SK-N-SH (cell line): ENCODE data around the gene SHD. TPM values are rescaled to one million over a fixed set of nuclear protein-coding genes. Genes with fewer than 3 reads are reported as not detected.

Source experiments
- CTCF ChIA-PET: fragments of 300-600, 350-600 bp; formaldehyde crosslinking; extraction: SDS; loops from one replicate; lab custom pipeline; 2021; lab: Yijun Ruan, JAX
- POLR2A ChIA-PET: fragments of 350-600 bp; sonication (Branson Sonifier 250); formaldehyde crosslinking; extraction: SDS; loops from one replicate; lab custom pipeline; 2020; ENCODE audit warnings: antibody characterized with exemption, inconsistent platforms; lab: Yijun Ruan, JAX
- DNase-seq: peaks from one replicate; pipeline ENCODE4 v3.0.0; 2012
- H2AFZ ChIP-seq: fragments of 200-600 bp; sonication (generic); 2 replicates; pipeline ENCODE4 v1.8.1; 2016; ENCODE audit warnings: antibody characterized with exemption, mild to moderate bottlenecking, low read depth
- H3F3A ChIP-seq: fragments of 200-600 bp; sonication (generic); replicated peaks from 2 replicates; pipeline ENCODE3; 2016; ENCODE audit warnings: antibody characterized with exemption, mild to moderate bottlenecking; ENCODE audit not compliant: insufficient read depth
- H3K27ac ChIP-seq, 2 experiments: fragments of 200-500 bp in 1 of 2; fragments of 200-600 bp in 1 of 2; sonication (Bioruptor generic) in 1 of 2; sonication (generic), shearing (Covaris generic) in 1 of 2; 2 replicates each; pipeline versions ENCODE4 v1.5.1 to v1.6.1; 2014 to 2016; ENCODE audit warnings: low read depth in 2 of 2, inconsistent platforms in 1 of 2, low read length in 1 of 2, mild to moderate bottlenecking in 1 of 2, mixed read lengths in 1 of 2
- H3K27me3 ChIP-seq: fragments of 200-600 bp; sonication (generic), shearing (Covaris generic); 2 replicates; pipeline ENCODE4 v1.6.1; 2016; ENCODE audit warnings: mixed run types; ENCODE audit not compliant: insufficient read depth
- H3K36me3 ChIP-seq, 2 experiments: fragments of 200-500 bp in 1 of 2; fragments of 200-600 bp in 1 of 2; sonication (Bioruptor generic) in 1 of 2; sonication (generic) in 1 of 2; replicated peaks in 1 of 2; 2 replicates each; pipeline versions ENCODE3 to v1.5.1; 2014 to 2016; ENCODE audit warnings: low read length in 1 of 2, mild to moderate bottlenecking in 1 of 2; ENCODE audit not compliant: insufficient read depth in 2 of 2, control insufficient read depth in 1 of 2
- H3K4me1 ChIP-seq, 2 experiments: fragments of 200-500 bp in 1 of 2; fragments of 200-600 bp in 1 of 2; sonication (Bioruptor generic) in 1 of 2; sonication (generic), shearing (Covaris generic) in 1 of 2; 2 replicates each; pipeline versions ENCODE4 v1.5.1 to v1.6.1; 2014 to 2016; ENCODE audit warnings: low read depth in 1 of 2, low read length in 1 of 2, mixed run types in 1 of 2; ENCODE audit not compliant: insufficient read depth in 2 of 2, control insufficient read depth in 1 of 2
- H3K4me2 ChIP-seq: fragments of 200-600 bp; sonication (generic), shearing (Covaris generic); 2 replicates; pipeline ENCODE4 v1.6.1; 2017; ENCODE audit warnings: mixed run types
- H3K4me3 ChIP-seq, 2 experiments: fragments of 200-500 bp in 1 of 2; fragments of 200-600 bp in 1 of 2; sonication (Bioruptor generic) in 1 of 2; sonication (generic), shearing (Covaris generic) in 1 of 2; 2 replicates each; pipeline versions ENCODE4 v1.5.1 to v1.8.1; 2014 to 2016; ENCODE audit warnings: low read depth in 2 of 2, inconsistent platforms in 1 of 2, low read length in 1 of 2, mild to moderate bottlenecking in 1 of 2, mixed read lengths in 1 of 2, moderate library complexity in 1 of 2
- H3K79me2 ChIP-seq: fragments of 200-600 bp; sonication (generic); 2 replicates; pipeline ENCODE4 v1.8.1; 2017; ENCODE audit warnings: mild to moderate bottlenecking; ENCODE audit not compliant: insufficient read depth
- H3K9ac ChIP-seq: fragments of 200-600 bp; sonication (generic); 2 replicates; pipeline ENCODE4 v1.6.1; 2017; ENCODE audit warnings: mixed run types
- H3K9me2 ChIP-seq: fragments of 200-600 bp; sonication (generic); 2 replicates; pipeline ENCODE4 v1.6.1; 2017; ENCODE audit warnings: mixed run types
- H3K9me3 ChIP-seq: fragments of 200-600 bp; sonication (generic); 2 replicates; pipeline ENCODE4 v1.6.1; 2017; ENCODE audit warnings: mixed run types, mild to moderate bottlenecking, moderate library complexity
- H4K20me1 ChIP-seq: fragments of 200-600 bp; sonication (generic); 2 replicates; pipeline ENCODE4 v1.6.1; 2017; ENCODE audit warnings: mild to moderate bottlenecking, mixed run types; ENCODE audit not compliant: insufficient read depth
- EZH2phosphoT487 ChIP-seq: fragments of 200-600 bp; sonication (generic); IDR thresholded peaks from 2 replicates; pipeline ENCODE4 v1.6.1; 2017; ENCODE audit warnings: low read depth, mixed run types, mild to moderate bottlenecking, antibody characterized with exemption, moderate library complexity, borderline replicate concordance
- FOXM1 ChIP-seq: IDR thresholded peaks from 2 replicates; pipeline ENCODE4 v1.4.0; 2012; ENCODE audit warnings: low read depth, mild to moderate bottlenecking
- GABPA ChIP-seq: IDR thresholded peaks from 2 replicates; pipeline ENCODE4 v1.4.0; 2012; ENCODE audit warnings: low read depth, mild to moderate bottlenecking
- GATA2 ChIP-seq: sonication (generic); formaldehyde crosslinking; IDR thresholded peaks from 2 replicates; pipeline ENCODE4 v1.5.0; 2020; ENCODE audit warnings: mild to moderate bottlenecking, missing genetic modification reagents
- JUND ChIP-seq: IDR thresholded peaks from 2 replicates; pipeline ENCODE4 v1.4.0; 2012
- MEF2A ChIP-seq: IDR thresholded peaks from 2 replicates; pipeline ENCODE4 v1.4.0; 2012; ENCODE audit warnings: low read depth, borderline replicate concordance
- NFIC ChIP-seq: IDR thresholded peaks from 2 replicates; pipeline ENCODE4 v1.4.0; 2012; ENCODE audit warnings: borderline replicate concordance
- POLR2AphosphoS5 ChIP-seq: IDR thresholded peaks from 2 replicates; pipeline ENCODE4 v1.6.1; 2012; ENCODE audit warnings: low read depth, low read length
- RXRA ChIP-seq: IDR thresholded peaks from 2 replicates; pipeline ENCODE4 v1.4.0; 2012; ENCODE audit warnings: low read depth, mild to moderate bottlenecking, borderline replicate concordance
- SMC3 ChIP-seq: IDR thresholded peaks from 2 replicates; pipeline ENCODE4 v1.6.1; 2012; ENCODE audit warnings: low read depth, low read length, improper control_type of control experiment
- TCF12 ChIP-seq: IDR thresholded peaks from 2 replicates; pipeline ENCODE4 v1.4.0; 2012
- TEAD4 ChIP-seq: IDR thresholded peaks from 2 replicates; pipeline ENCODE4 v1.4.0; 2012; ENCODE audit warnings: mild to moderate bottlenecking, borderline replicate concordance; ENCODE audit not compliant: insufficient read depth
- YY1 ChIP-seq: IDR thresholded peaks from 2 replicates; pipeline ENCODE4 v1.4.0; 2012; ENCODE audit warnings: low read depth, mild to moderate bottlenecking
- WGBS: methylation state at CpG from one replicate; pipeline ENCODE4 v1.1.6; 2017; ENCODE audit warnings: low lambda C conversion rate; 5-methylcytosine and 5-hydroxymethylcytosine counted together
- polyA plus RNA-seq, 3 experiments: library from polyadenylated mRNA; depleted of rRNA; stranded (reverse); fragments of >200 nt; gene quantifications; 2 replicates each; pipeline ENCODE4 v1.2.3, GENCODE V29; 2012
- TF ChIP-seq, protein P1 (sequence below): IDR thresholded peaks from 2 replicates; pipeline ENCODE4; 2012
- TF ChIP-seq, protein P2 (sequence below): fragments of 150-350 bp; IDR thresholded peaks from 2 replicates; pipeline ENCODE4 v1.6.1; 2017; ENCODE audit warnings: antibody characterized with exemption, low read length, low read depth, borderline replicate concordance
- TF ChIP-seq, protein P3 (sequence below): IDR thresholded peaks from 2 replicates; pipeline ENCODE4 v1.6.1; 2012; ENCODE audit warnings: mild to moderate bottlenecking, low read depth, low read length, moderate library complexity

SHD gene
- polyA plus RNA-seq, 1 of the 3 experiments (the other 2 are of a cell fraction) = 3.1 TPM

DNA sequence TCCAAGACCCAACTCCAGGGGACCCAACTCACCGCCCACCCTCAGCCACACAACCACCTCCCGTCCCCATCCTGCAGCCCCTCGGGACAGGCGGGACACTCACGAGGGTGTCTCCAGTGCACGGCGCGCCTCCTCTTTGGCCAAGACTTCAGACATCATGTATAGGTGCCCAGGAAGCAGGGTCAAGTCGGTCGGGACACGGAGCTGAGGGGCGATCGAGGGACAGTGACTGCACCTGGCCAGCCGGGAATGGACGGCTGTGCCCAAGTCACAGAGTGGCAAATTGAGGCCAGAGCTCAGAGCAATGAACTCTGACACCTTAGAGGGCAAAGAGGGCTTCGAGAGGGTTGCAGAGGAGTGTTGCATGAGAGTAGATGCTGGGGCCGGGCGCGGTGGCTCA lies 50.8 kb downstream of the SHD start (continued):
- TF ChIP-seq TEAD4 = no peak
- no peak for TF ChIP-seq POLR2AphosphoS5
- TF ChIP-seq, all 33 proteins: peak for 0

DNA sequence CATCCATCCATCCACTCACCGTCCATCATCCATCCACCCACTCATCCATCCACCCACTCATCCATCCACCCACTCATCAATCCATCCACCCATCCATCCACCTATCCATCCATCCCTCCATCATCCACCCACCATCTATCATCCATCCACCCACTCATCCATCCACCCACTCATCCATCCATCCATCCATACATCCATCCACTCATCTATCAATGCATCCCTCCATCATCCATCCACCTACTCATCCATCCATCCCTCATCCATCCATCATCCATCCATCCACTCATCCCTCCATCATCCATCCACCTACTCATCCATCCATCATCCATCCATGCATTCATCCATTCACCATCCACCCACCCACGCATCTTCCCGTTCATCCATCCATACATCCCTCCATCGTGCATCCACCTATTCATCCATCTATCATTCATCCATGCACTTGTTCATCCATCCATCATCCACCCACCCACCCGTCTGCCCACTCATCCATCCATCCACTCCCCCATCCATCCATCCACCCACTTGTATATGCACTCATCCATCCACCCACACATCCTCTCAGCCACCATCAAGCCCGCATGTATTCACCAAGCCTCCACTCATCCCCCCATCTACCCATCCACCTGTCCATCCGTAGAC lies 56.0 kb downstream of the SHD start:
- Histone ChIP-seq H3K27me3 (no peaks in the 10 kb centered on the region), H3K9me2 (no peaks in the 10 kb centered on the region), H3F3A (no peaks in the 10 kb centered on the region), H3K4me1 (no peaks in the 10 kb centered on the region), H3K79me2 (no peaks in the 10 kb centered on the region), H3K36me3 (no peaks in the 10 kb centered on the region), H2AFZ (no peak overlapping the region), H3K9ac (no peak overlapping the region), H3K9me3 (no peaks in the 10 kb centered on the region), H3K4me2 (no peak overlapping the region), H4K20me1 (no peaks in the 10 kb centered on the region), H3K4me3 (no peak overlapping the region), H3K27ac (no peak overlapping the region)
- POLR2A ChIA-PET = no interaction called here
- 90% methylated on average over 7 of the region's 7 CpGs for WGBS
- TF ChIP-seq JUND (no peak), GABPA (no peak), MEF2A (no peak)
- TF ChIP-seq, protein P1, sequence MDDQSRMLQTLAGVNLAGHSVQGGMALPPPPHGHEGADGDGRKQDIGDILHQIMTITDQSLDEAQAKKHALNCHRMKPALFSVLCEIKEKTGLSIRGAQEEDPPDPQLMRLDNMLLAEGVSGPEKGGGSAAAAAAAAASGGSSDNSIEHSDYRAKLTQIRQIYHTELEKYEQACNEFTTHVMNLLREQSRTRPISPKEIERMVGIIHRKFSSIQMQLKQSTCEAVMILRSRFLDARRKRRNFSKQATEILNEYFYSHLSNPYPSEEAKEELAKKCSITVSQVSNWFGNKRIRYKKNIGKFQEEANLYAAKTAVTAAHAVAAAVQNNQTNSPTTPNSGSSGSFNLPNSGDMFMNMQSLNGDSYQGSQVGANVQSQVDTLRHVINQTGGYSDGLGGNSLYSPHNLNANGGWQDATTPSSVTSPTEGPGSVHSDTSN = no peak
- DNase-seq = no peak
- CTCF ChIA-PET = no interaction called here

DNA sequence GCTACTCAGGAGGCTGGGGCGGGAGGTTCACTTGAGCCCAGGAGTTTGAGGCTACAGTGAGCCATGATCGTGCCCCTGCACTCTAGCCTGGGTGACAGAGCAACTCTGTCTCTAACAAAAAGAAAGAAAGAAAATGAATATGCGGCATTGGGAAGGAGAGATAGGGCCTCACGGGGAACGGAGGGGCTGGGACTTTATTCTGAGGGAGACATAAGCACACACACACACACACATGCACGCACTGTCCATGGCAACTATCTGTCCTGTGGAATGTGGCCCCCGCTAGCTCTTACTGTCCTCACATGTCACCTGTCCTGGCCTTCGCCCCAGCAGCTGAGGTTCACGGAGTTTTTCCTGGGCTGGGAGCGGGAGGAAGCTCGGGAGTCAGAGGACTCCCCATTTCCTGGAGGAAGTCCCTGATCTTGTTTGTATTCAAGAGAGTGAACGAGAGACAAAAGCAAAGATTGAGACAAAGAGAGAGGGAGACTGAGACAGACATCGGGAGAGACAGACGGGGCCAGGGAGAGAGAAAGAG lies 58.9 kb downstream of the SHD start:
- H3K4me1 ChIP-seq = peaks cover 0 to 5% of the 10 kb centered on the region in 2 experiments; a peak in 1 of 4 replicates
- no peak overlapping the region for H3K9ac ChIP-seq
- ChIA-PET POLR2A (no interaction called here), CTCF (interaction anchor here (0.9 to 2.2 kb wide), 4 partner anchors 15 to 71 kb away, joined by 3 to 9 read pairs (median 6); no protein-coding TSS in a partner anchor)
- no peaks in the 10 kb centered on the region for H3K36me3 ChIP-seq
- H2AFZ ChIP-seq = no peak overlapping the region
- WGBS = 76% methylated on average over 13 of the region's 14 CpGs
- H3K79me2 ChIP-seq = no peaks in the 10 kb centered on the region
- no peaks in the 10 kb centered on the region for H4K20me1 ChIP-seq
- no peaks in the 10 kb centered on the region for H3F3A ChIP-seq
- no peaks in the 10 kb centered on the region for H3K9me3 ChIP-seq
- no peak overlapping the region for H3K4me3 ChIP-seq
- no peak overlapping the region for H3K27ac ChIP-seq
- no peak for DNase-seq
- H3K27me3 ChIP-seq = no peaks in the 10 kb centered on the region
- no peak overlapping the region for H3K4me2 ChIP-seq
- H3K9me2 ChIP-seq = no peaks in the 10 kb centered on the region
- TF ChIP-seq SMC3 = no peak
- TF ChIP-seq JUND = no peak
- TF ChIP-seq, protein P2, sequence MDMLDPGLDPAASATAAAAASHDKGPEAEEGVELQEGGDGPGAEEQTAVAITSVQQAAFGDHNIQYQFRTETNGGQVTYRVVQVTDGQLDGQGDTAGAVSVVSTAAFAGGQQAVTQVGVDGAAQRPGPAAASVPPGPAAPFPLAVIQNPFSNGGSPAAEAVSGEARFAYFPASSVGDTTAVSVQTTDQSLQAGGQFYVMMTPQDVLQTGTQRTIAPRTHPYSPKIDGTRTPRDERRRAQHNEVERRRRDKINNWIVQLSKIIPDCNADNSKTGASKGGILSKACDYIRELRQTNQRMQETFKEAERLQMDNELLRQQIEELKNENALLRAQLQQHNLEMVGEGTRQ = no peak
- TF ChIP-seq, protein P1 = no peak
- TF ChIP-seq TCF12 = no peak
- no peak for TF ChIP-seq NFIC
- no peak for TF ChIP-seq YY1
- TF ChIP-seq, protein P3, sequence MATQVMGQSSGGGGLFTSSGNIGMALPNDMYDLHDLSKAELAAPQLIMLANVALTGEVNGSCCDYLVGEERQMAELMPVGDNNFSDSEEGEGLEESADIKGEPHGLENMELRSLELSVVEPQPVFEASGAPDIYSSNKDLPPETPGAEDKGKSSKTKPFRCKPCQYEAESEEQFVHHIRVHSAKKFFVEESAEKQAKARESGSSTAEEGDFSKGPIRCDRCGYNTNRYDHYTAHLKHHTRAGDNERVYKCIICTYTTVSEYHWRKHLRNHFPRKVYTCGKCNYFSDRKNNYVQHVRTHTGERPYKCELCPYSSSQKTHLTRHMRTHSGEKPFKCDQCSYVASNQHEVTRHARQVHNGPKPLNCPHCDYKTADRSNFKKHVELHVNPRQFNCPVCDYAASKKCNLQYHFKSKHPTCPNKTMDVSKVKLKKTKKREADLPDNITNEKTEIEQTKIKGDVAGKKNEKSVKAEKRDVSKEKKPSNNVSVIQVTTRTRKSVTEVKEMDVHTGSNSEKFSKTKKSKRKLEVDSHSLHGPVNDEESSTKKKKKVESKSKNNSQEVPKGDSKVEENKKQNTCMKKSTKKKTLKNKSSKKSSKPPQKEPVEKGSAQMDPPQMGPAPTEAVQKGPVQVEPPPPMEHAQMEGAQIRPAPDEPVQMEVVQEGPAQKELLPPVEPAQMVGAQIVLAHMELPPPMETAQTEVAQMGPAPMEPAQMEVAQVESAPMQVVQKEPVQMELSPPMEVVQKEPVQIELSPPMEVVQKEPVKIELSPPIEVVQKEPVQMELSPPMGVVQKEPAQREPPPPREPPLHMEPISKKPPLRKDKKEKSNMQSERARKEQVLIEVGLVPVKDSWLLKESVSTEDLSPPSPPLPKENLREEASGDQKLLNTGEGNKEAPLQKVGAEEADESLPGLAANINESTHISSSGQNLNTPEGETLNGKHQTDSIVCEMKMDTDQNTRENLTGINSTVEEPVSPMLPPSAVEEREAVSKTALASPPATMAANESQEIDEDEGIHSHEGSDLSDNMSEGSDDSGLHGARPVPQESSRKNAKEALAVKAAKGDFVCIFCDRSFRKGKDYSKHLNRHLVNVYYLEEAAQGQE = no peak
- no peak for TF ChIP-seq FOXM1
- TF ChIP-seq GATA2 (CRISPR knock-in tag) = no peak
- no peak for TF ChIP-seq TEAD4
- TF ChIP-seq RXRA = no peak
- no peak for TF ChIP-seq EZH2phosphoT487
